Measurements from ENCODE around the gene ADGRF4.

DNA sequence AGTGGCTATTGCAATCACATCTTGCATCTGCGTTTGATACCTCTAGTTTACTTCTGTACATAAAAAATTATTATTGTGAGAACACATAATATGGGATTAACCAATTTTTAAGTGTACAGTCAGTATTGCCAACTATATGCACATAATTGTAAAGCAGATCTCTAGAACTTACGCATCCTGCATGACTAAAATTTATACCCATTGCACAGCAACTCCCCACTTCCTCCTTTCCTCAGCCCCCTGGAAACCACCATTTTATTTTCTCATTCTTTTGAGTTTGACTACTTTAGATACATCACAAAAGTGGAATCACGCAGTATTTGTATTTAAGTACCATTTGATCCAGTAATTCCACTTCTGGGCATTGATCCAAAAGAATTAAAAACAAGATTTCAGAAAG lies 64.1 kb downstream of the ADGRF4 start:
- no peak for TF ChIP-seq CTCF (IDR thresholded peaks at IDR 0.05; ENCODE audit: low read length)
- no peak for TF ChIP-seq EZH2 (IDR thresholded peaks at IDR 0.05; ENCODE audit: borderline replicate concordance, low read length)

Measured in OCI-LY1 (cell line).